T-cell (primary cell): Measurements from ENCODE around the gene PBX4. TPM values are rescaled to one million over a fixed set of nuclear protein-coding genes. Genes with fewer than 3 reads are reported as not detected.
A peak's percentile ranks its signal among the peaks of the same experiment; 100 is the strongest.

Experiments
- ATAC-seq, 4 experiments: fragments of 200-7000 bp in 3 of 4; fragments of 150-1000 bp in 1 of 4; cut with Tn5 transposase; replicated peaks in 1 of 4; 1 replicate in 3 of 4; 2 replicates in 1 of 4; pipeline ENCODE4 v1.10.0; 2021; ENCODE audit warnings: moderate library complexity in 3 of 4, mild to moderate bottlenecking in 2 of 4, moderate number of reproducible peaks in 1 of 4
- CTCF ChIA-PET, 2 donors: fragments of 300-600 bp; sonication (Branson Sonifier 250); formaldehyde crosslinking; loops; one replicate each; lab custom pipeline; 2022; ENCODE audit warnings: antibody characterized with exemption in 2 of 2; lab: Charles Lee
- POLR2A ChIA-PET, 2 donors: fragments of 300-600 bp; sonication (Branson Sonifier 250); formaldehyde crosslinking; loops; one replicate each; lab custom pipeline; 2022; ENCODE audit warnings: antibody characterized with exemption in 2 of 2; lab: Charles Lee
- DNase-seq, 35 experiments: peaks; one replicate each; pipeline versions ENCODE4 v3.0.0 to v3.0.0-alpha.2; 2013 to 2023
- H3K27ac ChIP-seq: one replicate; pipeline ENCODE4 v1.5.1; 2013; ENCODE audit warnings: low read length
- H3K27me3 ChIP-seq, 2 experiments: replicated peaks in 1 of 2; 1 replicate in 1 of 2; 2 replicates in 1 of 2; pipeline versions ENCODE4 v1.6.1 to v1.7.0; 2013; ENCODE audit warnings: low read length in 1 of 2, mixed read lengths in 1 of 2; ENCODE audit not compliant: control insufficient read depth in 2 of 2, insufficient read depth in 2 of 2; ENCODE audit errors: extremely low read depth in 1 of 2
- H3K36me3 ChIP-seq, 2 donors: 1 replicate in 1 of 2; 2 replicates in 1 of 2; pipeline versions ENCODE4 v1.6.1 to v1.7.0; 2013; ENCODE audit warnings: low read length in 1 of 2; ENCODE audit not compliant: control insufficient read depth in 2 of 2, insufficient read depth in 1 of 2; ENCODE audit errors: extremely low read depth in 1 of 2
- H3K4me1 ChIP-seq, 2 experiments: 1 replicate in 1 of 2; 2 replicates in 1 of 2; pipeline versions ENCODE4 v1.6.1 to v1.7.0; 2013; ENCODE audit warnings: low read length in 2 of 2, mixed read lengths in 1 of 2; ENCODE audit not compliant: insufficient read depth in 2 of 2, control insufficient read depth in 1 of 2; ENCODE audit errors: extremely low read depth in 1 of 2
- H3K4me3 ChIP-seq, 2 donors: 1 replicate in 1 of 2; 2 replicates in 1 of 2; pipeline versions ENCODE4 v1.5.1 to v1.7.0; 2013; ENCODE audit warnings: mild to moderate bottlenecking in 2 of 2, low read length in 1 of 2, moderate library complexity in 1 of 2; ENCODE audit not compliant: control insufficient read depth in 1 of 2; ENCODE audit errors: extremely low read depth in 1 of 2
- H3K9me3 ChIP-seq: 2 replicates; pipeline ENCODE4 v1.7.0; 2013
- H3K27ac Mint-ChIP-seq, 2 donors: one replicate each; pipeline ENCODE4 v1.8.0; 2020 to 2021; ENCODE audit warnings: mild to moderate bottlenecking in 2 of 2, mixed read lengths in 2 of 2
- H3K27me3 Mint-ChIP-seq, 2 donors: one replicate each; pipeline ENCODE4 v1.8.0; 2021 to 2022; ENCODE audit warnings: mixed read lengths in 2 of 2
- H3K36me3 Mint-ChIP-seq: one replicate; pipeline ENCODE4 v1.8.0; 2021; ENCODE audit warnings: mixed read lengths
- H3K4me1 Mint-ChIP-seq, 3 donors: one replicate each; pipeline ENCODE4 v1.8.0; 2020 to 2022; ENCODE audit warnings: mixed read lengths in 3 of 3, mild to moderate bottlenecking in 1 of 3
- H3K4me3 Mint-ChIP-seq, 3 donors: one replicate each; pipeline ENCODE4 v1.8.0; 2020 to 2022; ENCODE audit warnings: mild to moderate bottlenecking in 3 of 3, mixed read lengths in 3 of 3, moderate library complexity in 3 of 3
- H3K9me3 Mint-ChIP-seq, 3 donors: one replicate each; pipeline ENCODE4 v1.8.0; 2020 to 2022; ENCODE audit warnings: mixed read lengths in 3 of 3
- WGBS: methylation state at CpG from one replicate; pipeline ENCODE4 v1.1.5; 2013; ENCODE audit warnings: missing lambda C conversion rate; ENCODE audit not compliant: insufficient coverage; 5-methylcytosine and 5-hydroxymethylcytosine counted together
- total RNA-seq, 35 experiments: library from RNA in 6 of 35; stranded (reverse) in 6 of 35; fragments of 120-200 nt in 1 of 35; gene quantifications; one replicate each; pipeline versions ENCODE4 v1.2.1 to v1.2.4 and lab custom pipeline; 2013 to 2026

Gene PBX4
- total RNA-seq, 5 donors from 2014 or later (not counting 1 experiment from before 2014, with no cell fraction given): 40.9 to 48.3 (median 42.7) TPM

DNA sequence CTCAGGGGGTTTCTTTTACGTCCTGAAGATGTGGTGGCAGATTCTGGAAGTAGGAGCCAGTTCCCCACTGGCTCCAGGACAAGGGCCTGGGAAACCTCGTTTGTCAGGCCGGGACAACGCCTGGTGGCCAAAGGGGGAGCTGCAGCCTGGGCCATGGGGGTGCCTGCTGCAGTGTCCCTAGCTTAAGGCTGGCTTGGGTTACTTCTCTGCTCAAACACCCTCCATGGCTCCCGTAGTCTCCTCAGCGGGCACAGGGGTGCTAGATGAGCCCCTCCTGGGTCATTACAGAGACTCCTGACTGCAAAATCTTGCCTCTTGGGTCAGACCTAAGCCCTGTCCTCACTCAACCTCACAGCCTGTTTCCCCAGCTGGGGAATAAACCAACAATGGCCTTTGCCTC, 65.7 kb downstream of the PBX4 start:
- no peak overlapping the region for H3K27ac ChIP-seq
- Mint-ChIP-seq H3K27ac (no peak overlapping the region), H3K9me3 (no peaks in the 10 kb centered on the region), H3K4me3 (no peak overlapping the region), H3K27me3 (no peaks in the 10 kb centered on the region), H3K36me3 (no peaks in the 10 kb centered on the region), H3K4me1 (peaks cover 0 to 4% (median 3%) of the 10 kb centered on the region in 3 donors)
- DNase-seq (peak in 7 of 35 experiments; percentile 17 to 47 (median 26)), ATAC-seq (peak in 2 of 4 experiments; percentile 31 to 53)
- WGBS: 73% methylated on average over 6 of the region's 6 CpGs
- ChIA-PET POLR2A (interaction anchor here in 1 of 2 donors (0.6 kb wide), 1 partner anchor 34 kb away, joined by 9 read pairs; no protein-coding TSS in a partner anchor), CTCF (interaction anchor here in 1 of 2 donors (0.6 kb wide), 1 partner anchor 12 kb away, joined by 3 read pairs; no protein-coding TSS in a partner anchor)
- H3K36me3 ChIP-seq: no peaks in the 10 kb centered on the region
- peaks cover 0 to 10% of the 10 kb centered on the region in 2 experiments for H3K4me1 ChIP-seq
- peaks cover 0 to 25% of the 10 kb centered on the region in 2 experiments for H3K27me3 ChIP-seq
- no peaks in the 10 kb centered on the region for H3K9me3 ChIP-seq
- no peak overlapping the region for H3K4me3 ChIP-seq

DNA sequence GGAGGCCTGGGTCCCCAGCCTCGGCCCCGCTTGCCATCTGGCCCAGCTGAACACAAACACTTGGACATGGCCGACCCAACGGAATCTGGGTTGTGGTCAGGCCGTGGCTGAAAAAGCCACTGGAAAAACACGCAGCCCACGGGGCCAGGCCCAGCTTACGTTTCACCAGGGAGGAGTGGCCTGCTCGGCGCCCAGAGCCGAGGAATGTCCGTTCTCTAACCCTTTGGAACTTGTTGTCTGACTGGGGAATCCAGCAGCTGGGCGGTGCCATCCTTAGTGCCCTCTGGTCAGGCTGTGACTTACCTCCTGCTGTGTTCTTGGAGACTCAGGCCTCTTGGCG, 66.7 kb downstream of the PBX4 start:
- WGBS: 92% methylated on average over 14 of the region's 14 CpGs
- ChIA-PET CTCF (interaction anchor here in 1 of 2 donors (1.3 kb wide), 1 partner anchor 19 kb away, joined by 4 read pairs; no protein-coding TSS in a partner anchor), POLR2A (no interaction called here)

DNA sequence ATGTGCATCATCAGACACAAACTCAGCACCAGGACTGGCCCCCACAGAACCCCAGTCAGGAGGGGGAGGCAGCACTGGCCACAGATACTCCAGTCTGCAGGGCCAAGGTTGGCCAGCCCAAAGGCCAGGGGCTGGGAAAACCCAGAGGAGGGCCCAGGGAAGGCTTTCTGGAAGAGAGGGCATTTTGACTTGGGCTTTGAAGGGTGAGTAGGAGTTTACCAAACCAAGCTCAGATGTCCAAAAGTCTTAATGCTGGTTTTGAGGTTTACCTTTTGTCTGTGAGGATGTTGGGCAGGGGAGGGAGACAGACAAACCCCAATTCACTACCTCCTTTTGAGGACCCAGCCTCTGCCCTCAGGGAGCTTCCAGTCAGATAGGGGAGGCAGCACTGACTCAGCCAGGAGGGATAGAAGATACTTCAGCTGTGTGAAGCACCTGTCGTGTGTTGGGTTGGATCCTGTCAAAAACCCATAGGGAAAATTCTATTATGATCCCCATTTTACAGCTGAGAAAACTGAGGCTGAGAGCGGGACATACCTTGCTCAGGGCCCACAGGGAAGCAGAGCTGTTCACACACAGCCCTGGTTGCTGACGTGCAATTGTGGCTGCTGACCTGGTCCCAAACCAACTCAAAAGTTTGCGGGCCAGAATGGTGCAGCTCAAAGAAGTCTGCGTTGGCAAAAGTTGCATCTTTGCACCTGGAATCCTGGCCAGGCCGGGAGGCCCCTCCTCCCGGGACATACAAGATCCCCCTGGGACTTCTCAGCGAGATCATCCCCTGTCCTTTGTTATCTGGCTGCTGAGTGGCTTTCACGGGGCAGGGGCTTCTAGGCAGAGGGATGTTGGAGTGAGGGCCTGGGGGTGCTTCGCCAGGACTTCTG, 67.3 kb downstream of the PBX4 start:
- Histone ChIP-seq H3K4me1 (peaks cover 0 to 10% of the 10 kb centered on the region in 2 experiments), H3K4me3 (no peak overlapping the region), H3K27ac (no peak overlapping the region), H3K27me3 (peaks cover 0 to 34% of the 10 kb centered on the region in 2 experiments), H3K36me3 (no peaks in the 10 kb centered on the region), H3K9me3 (no peaks in the 10 kb centered on the region)
- POLR2A ChIA-PET: no interaction called here
- no peaks in the 10 kb centered on the region for H3K36me3 Mint-ChIP-seq
- H3K4me3 Mint-ChIP-seq: no peak overlapping the region
- H3K27ac Mint-ChIP-seq: no peak overlapping the region
- H3K4me1 Mint-ChIP-seq: peaks cover 0 to 4% (median 3%) of the 10 kb centered on the region in 3 donors
- DNase-seq: no peak
- CTCF ChIA-PET: interaction anchor here in 1 of 2 donors (1.3 kb wide), 1 partner anchor 19 kb away, joined by 4 read pairs; no protein-coding TSS in a partner anchor
- no peak for ATAC-seq
- no peaks in the 10 kb centered on the region for H3K9me3 Mint-ChIP-seq
- no peaks in the 10 kb centered on the region for H3K27me3 Mint-ChIP-seq
- WGBS: 97% methylated on average over 9 of the region's 10 CpGs

More for the DNA sequence above, 66.7 kb downstream of the PBX4 start:
- no peaks in the 10 kb centered on the region for H3K36me3 ChIP-seq
- Mint-ChIP-seq H3K4me1 (peaks cover 0 to 4% (median 3%) of the 10 kb centered on the region in 3 donors), H3K36me3 (no peaks in the 10 kb centered on the region), H3K27ac (no peak overlapping the region), H3K4me3 (no peak overlapping the region), H3K27me3 (no peaks in the 10 kb centered on the region), H3K9me3 (no peaks in the 10 kb centered on the region)
- ATAC-seq: no peak
- H3K27me3 ChIP-seq: peaks cover 0 to 33% of the 10 kb centered on the region in 2 experiments
- no peak overlapping the region for H3K4me3 ChIP-seq
- no peak for DNase-seq
- peaks cover 0 to 10% of the 10 kb centered on the region in 2 experiments for H3K4me1 ChIP-seq
- no peaks in the 10 kb centered on the region for H3K9me3 ChIP-seq
- no peak overlapping the region for H3K27ac ChIP-seq

DNA sequence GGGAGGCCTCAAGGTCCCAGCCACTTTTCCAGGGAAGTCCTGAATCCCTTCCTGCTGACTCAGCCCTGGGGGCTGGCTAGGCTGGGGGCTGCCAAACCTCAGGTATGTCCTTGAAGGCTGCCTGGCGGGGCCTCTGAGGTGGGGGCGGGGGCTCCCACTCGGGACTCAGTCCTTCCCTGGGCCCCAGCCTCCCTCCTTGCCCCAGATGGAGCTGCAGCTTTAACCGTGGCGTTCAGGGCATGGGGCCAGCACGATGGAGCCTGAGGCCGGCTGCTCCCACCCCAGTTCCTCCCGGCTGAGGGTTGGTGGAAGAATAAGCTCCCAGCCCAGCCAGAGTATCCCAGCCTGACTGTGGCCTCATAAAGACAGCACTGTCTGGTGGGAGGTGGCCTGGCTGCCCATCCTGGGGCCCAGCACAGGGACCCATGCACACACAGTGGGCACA, 68.0 kb downstream of the PBX4 start:
- ChIA-PET CTCF (no interaction called here), POLR2A (no interaction called here)
- WGBS: 82% methylated on average over 3 of the region's 8 CpGs
- Histone ChIP-seq H3K9me3 (no peaks in the 10 kb centered on the region), H3K27ac (no peak overlapping the region), H3K4me3 (no peak overlapping the region), H3K36me3 (no peaks in the 10 kb centered on the region), H3K4me1 (peaks cover 0 to 10% of the 10 kb centered on the region in 2 experiments), H3K27me3 (peaks cover 0 to 37% of the 10 kb centered on the region in 2 experiments)
- no peak overlapping the region for H3K27ac Mint-ChIP-seq
- ATAC-seq (no peak), DNase-seq (no peak)
- no peaks in the 10 kb centered on the region for H3K36me3 Mint-ChIP-seq
- no peaks in the 10 kb centered on the region for H3K27me3 Mint-ChIP-seq
- H3K9me3 Mint-ChIP-seq: no peaks in the 10 kb centered on the region
- no peak overlapping the region for H3K4me3 Mint-ChIP-seq
- H3K4me1 Mint-ChIP-seq: peaks cover 0 to 4% (median 3%) of the 10 kb centered on the region in 3 donors

DNA sequence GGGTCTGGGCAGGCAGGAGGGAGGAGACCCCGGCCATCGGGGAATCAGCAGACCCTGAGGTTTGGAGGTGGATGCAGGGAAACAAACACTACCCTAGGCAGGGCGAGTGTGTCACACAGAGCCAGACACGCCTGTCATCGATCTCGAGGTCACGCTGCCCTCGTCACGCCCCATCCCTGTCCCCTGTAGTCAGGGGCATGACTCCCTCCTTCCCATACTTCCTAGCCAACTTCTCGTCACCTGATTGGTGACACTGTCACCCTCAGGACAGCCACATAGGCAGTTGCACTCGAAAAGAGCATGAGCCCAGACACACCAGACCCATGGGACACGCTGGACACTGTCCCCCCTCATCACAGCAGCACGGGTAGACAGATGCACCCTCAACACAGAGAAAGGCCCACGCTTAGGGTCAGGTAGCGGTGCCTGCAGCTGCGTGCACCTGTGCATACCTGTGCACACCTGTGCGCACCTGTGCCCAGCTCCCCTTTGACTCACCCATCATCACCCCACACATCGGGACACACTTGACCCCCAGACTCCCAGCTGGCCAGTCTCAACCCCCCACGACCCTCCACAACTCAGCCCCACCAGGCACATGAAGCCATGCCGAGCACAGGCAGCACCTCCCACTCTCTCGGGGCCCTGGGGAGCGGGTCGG, 68.6 kb downstream of the PBX4 start:
- Histone ChIP-seq H3K9me3 (no peaks in the 10 kb centered on the region), H3K27ac (no peak overlapping the region), H3K4me3 (no peak overlapping the region), H3K27me3 (peaks cover 0 to 39% of the 10 kb centered on the region in 2 experiments), H3K36me3 (no peaks in the 10 kb centered on the region), H3K4me1 (peaks cover 0 to 9% of the 10 kb centered on the region in 2 experiments)
- Mint-ChIP-seq H3K9me3 (no peaks in the 10 kb centered on the region), H3K4me1 (peaks cover 0 to 4% (median 3%) of the 10 kb centered on the region in 3 donors), H3K27me3 (no peaks in the 10 kb centered on the region), H3K4me3 (no peak overlapping the region), H3K27ac (no peak overlapping the region), H3K36me3 (no peaks in the 10 kb centered on the region)
- ATAC-seq (no peak), DNase-seq (no peak)
- CTCF ChIA-PET: interaction anchor here in 1 of 2 donors (0.6 kb wide), 1 partner anchor 62 kb away, joined by 3 read pairs; no protein-coding TSS in a partner anchor
- POLR2A ChIA-PET: no interaction called here
- WGBS: 76% methylated on average over 22 of the region's 23 CpGs
